ENCODE data around the gene AFF4.

Gene AFF4

DNA sequence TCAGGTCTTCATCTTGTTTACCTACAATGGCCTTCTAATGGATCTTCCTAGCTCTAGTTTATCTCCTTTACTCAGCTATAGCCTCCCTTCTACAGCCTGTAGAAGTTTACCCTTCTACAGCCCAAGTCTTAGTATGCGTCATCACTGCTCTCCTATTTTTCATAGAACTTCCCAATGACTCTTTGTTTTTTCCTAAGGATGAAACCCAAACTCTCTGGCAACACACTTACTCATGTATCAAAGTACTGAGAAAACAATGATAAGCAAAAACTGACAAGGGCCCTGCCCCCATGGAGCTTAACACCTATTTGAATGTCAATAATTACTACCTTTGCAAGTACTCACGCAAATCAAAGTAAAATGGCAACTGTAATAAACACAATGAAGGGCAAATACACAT is 56.3 kb downstream of the AFF4 start:
- no peak for DNase-seq (ENCODE audit: extremely low spot score)
- TF ChIP-seq, protein P1, sequence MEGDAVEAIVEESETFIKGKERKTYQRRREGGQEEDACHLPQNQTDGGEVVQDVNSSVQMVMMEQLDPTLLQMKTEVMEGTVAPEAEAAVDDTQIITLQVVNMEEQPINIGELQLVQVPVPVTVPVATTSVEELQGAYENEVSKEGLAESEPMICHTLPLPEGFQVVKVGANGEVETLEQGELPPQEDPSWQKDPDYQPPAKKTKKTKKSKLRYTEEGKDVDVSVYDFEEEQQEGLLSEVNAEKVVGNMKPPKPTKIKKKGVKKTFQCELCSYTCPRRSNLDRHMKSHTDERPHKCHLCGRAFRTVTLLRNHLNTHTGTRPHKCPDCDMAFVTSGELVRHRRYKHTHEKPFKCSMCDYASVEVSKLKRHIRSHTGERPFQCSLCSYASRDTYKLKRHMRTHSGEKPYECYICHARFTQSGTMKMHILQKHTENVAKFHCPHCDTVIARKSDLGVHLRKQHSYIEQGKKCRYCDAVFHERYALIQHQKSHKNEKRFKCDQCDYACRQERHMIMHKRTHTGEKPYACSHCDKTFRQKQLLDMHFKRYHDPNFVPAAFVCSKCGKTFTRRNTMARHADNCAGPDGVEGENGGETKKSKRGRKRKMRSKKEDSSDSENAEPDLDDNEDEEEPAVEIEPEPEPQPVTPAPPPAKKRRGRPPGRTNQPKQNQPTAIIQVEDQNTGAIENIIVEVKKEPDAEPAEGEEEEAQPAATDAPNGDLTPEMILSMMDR (IDR thresholded peaks at IDR 0.05; ENCODE audit: control extremely low read depth, extremely low read depth, low read depth, missing control alignments), result no peak
- POLR2A ChIA-PET, result no interaction called here
- CTCF ChIA-PET, result interaction anchor here (1.0 to 1.7 kb wide), 3 partner anchors 9 to 45 kb away, joined by 3 read pairs; no protein-coding TSS in a partner anchor

DNA sequence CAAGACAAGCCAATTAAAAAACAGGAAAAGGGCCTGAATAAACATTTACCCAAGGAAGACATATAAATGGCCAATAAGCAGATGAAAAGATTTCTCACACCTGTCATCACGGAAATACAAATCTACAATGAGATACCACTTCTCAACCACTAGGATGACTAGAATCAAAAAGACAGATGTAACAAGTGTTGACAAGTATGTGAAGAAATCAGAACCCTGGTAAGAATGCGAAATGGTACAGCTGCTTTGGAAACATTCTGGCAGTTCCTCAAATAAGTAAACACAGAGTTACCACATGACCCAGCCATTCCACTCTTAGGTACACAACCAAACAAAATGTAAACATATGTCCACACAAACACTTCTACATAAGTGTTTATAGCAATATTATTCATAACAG is 57.5 kb downstream of the AFF4 start:
- TF ChIP-seq, protein P1 (IDR thresholded peaks at IDR 0.05; ENCODE audit: control extremely low read depth, extremely low read depth, low read depth, missing control alignments), result no peak
- ChIA-PET CTCF (interaction anchor here (0.6 to 1.7 kb wide), 2 partner anchors 10 to 1692 kb away, joined by 3 read pairs; no protein-coding TSS in a partner anchor), POLR2A (no interaction called here)
- no peak for DNase-seq (ENCODE audit: extremely low spot score)

DNA sequence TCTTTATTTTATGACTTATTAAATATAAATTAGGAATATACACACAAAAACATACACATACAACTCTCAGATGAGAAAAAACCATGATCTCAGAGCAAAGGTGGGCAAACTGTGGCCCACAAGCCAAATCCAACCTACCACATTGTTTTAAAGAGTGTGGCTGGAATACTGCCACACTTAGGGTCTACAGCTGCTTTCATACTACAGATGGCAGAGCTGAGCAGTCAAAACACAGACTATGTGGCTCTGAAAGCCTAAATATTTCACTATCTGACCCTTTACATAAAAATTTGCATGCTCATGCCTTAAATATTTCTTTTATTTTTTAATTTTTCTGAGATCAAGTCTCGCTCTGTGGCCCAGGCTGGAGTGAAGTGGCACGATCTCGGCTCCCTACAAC is 61.7 kb downstream of the AFF4 start:
- ChIA-PET POLR2A (no interaction called here), CTCF (no interaction called here)
- no peak for DNase-seq (ENCODE audit: extremely low spot score)
- TF ChIP-seq, protein P1 (IDR thresholded peaks at IDR 0.05; ENCODE audit: control extremely low read depth, extremely low read depth, low read depth, missing control alignments), result no peak

DNA sequence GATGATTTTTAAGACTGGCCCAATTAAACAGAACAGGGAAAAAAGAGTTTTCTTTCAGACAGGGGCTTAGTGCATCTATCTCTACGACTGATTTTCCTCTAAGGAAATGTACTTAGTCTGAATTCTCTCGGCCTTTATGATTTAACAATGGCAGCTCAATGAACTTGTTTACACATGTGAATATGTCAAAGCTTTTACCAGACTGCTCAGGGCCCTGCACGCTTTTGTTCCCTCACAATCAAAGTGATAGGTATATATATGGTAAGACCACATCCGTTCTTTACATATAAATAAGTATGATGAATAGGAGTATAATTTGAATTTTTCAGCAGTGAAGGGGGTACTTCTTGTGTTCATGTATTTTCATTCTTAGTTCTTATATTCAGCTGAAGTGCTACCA is 62.4 kb downstream of the AFF4 start:
- POLR2A ChIA-PET, result no interaction called here

DNA sequence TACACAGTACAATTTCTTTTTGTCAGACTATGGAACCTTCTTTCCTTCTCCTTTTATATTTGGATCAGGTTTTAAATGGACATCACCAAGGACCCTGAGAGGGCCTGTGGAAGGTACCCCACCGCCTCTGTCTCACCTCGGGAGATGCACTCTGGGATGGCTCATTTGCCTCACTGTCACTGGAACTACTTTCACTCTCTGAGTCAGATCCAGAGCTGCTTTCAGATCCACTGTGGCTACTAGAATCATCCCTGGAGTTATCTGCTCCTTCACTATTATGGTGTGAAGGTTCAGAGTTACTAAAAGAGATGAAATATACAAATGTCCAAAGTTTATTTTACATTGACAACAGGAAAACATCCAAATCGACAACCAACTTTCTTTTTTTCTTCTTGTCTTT is 65.3 kb downstream of the AFF4 start:
- no peak for DNase-seq (ENCODE audit: extremely low spot score)
- TF ChIP-seq, protein P1 (IDR thresholded peaks at IDR 0.05; ENCODE audit: control extremely low read depth, extremely low read depth, low read depth, missing control alignments), result no peak
- POLR2A ChIA-PET, result no interaction called here
- CTCF ChIA-PET, result interaction anchor here (0.9 to 2.0 kb wide), 3 partner anchors 10 to 14 kb away, joined by 3 to 6 read pairs (median 5); no protein-coding TSS in a partner anchor

More for the DNA sequence above, 62.4 kb downstream of the AFF4 start:
- DNase-seq (ENCODE audit: extremely low spot score), result no peak
- TF ChIP-seq, protein P1 (IDR thresholded peaks at IDR 0.05; ENCODE audit: control extremely low read depth, extremely low read depth, low read depth, missing control alignments), result no peak
- CTCF ChIA-PET, result interaction anchor here (1.1 kb wide), 1 partner anchor 10 kb away, joined by 3 read pairs; no protein-coding TSS in a partner anchor

DNA sequence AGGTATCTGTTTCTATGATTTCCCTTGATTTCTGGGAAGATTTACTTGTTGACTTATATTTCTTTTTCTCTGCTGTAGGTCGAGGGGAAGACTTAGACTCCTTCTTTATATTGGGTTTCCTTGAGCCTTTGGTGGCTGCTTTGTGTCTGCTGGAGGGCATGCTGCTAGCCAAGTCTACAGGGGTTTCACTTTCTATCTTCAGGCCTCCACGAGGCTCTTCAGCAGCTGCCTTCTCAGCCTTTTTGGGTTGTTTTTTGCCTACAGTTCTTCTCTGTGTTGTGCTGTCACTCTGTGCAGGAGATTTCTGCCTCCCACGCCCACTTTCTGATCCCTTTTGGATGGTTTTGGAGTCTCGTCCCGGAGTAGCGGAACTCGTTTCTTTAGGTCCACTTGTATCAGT is 66.7 kb downstream of the AFF4 start:
- TF ChIP-seq, protein P1 (IDR thresholded peaks at IDR 0.05; ENCODE audit: control extremely low read depth, extremely low read depth, low read depth, missing control alignments), result no peak
- no peak for DNase-seq (ENCODE audit: extremely low spot score)
- POLR2A ChIA-PET, result no interaction called here
- CTCF ChIA-PET, result interaction anchor here (1.2 to 2.0 kb wide), 4 partner anchors 9 to 14 kb away, joined by 3 to 6 read pairs (median 4); no protein-coding TSS in a partner anchor

All from GM10248 (cell line).